PC-9 (cell line): ENCODE results near the gene RGS7. TPM values are rescaled to one million over a fixed set of nuclear protein-coding genes. Genes with fewer than 3 reads are reported as not detected.

Experiments
- BruUV-seq: library from RNA; stranded (reverse); fragments of 400-500 nt; replicated peaks from 2 replicates; lab custom pipeline; 2021; lab: Mats Ljungman, UMichigan
- CTCF ChIA-PET: fragments of 300-600 bp; sonication (Branson Sonifier 250); formaldehyde crosslinking; loops from one replicate; lab custom pipeline; 2022; ENCODE audit warnings: antibody characterized with exemption; lab: Charles Lee
- POLR2A ChIA-PET: fragments of 300-600 bp; sonication (Branson Sonifier 250); formaldehyde crosslinking; loops from one replicate; lab custom pipeline; 2022; ENCODE audit warnings: antibody characterized with exemption; ENCODE audit not compliant: unreplicated experiment; lab: Charles Lee
- DNase-seq, 2 experiments: peaks; one replicate each; pipeline versions ENCODE4 v3.0.0 to v3.0.0-alpha.2; 2015 to 2022; ENCODE audit warnings: mixed read lengths in 1 of 2
- H2AFZ ChIP-seq: fragments of 200-600 bp; sonication (generic); 2 replicates; pipeline ENCODE4 v1.8.1; 2017; ENCODE audit warnings: antibody characterized with exemption
- H3F3A ChIP-seq: fragments of 200-600 bp; sonication (generic); 2 replicates; pipeline ENCODE4 v1.8.1; 2017; ENCODE audit warnings: antibody characterized with exemption, mild to moderate bottlenecking, low read depth; ENCODE audit not compliant: insufficient read depth
- H3K27ac ChIP-seq: fragments of 200-600 bp; sonication (generic); 2 replicates; pipeline ENCODE4 v1.6.1; 2016; ENCODE audit warnings: mixed run types
- H3K27me3 ChIP-seq: fragments of 200-600 bp; sonication (generic); 2 replicates; pipeline ENCODE4 v1.6.1; 2016; ENCODE audit warnings: low read depth, mixed run types; ENCODE audit not compliant: insufficient read depth
- H3K36me3 ChIP-seq: fragments of 200-600 bp; sonication (generic); 2 replicates; pipeline ENCODE4 v1.6.1; 2016; ENCODE audit warnings: low read depth, mixed run types
- H3K4me1 ChIP-seq: fragments of 200-600 bp; sonication (generic); replicated peaks from 2 replicates; pipeline ENCODE4 v1.6.1; 2016; ENCODE audit warnings: mixed run types; ENCODE audit not compliant: insufficient read depth
- H3K4me2 ChIP-seq: fragments of 200-600 bp; sonication (generic); 2 replicates; pipeline ENCODE4 v1.6.1; 2017; ENCODE audit warnings: mixed run types
- H3K4me3 ChIP-seq: fragments of 200-600 bp; sonication (generic); 2 replicates; pipeline ENCODE4 v1.6.1; 2016; ENCODE audit warnings: mixed run types
- H3K79me2 ChIP-seq: fragments of 200-600 bp; sonication (generic); 2 replicates; pipeline ENCODE4 v1.6.1; 2017; ENCODE audit warnings: low read depth, mixed run types
- H3K9me2 ChIP-seq: fragments of 200-600 bp; sonication (generic); 2 replicates; pipeline ENCODE4 v1.8.1; 2017; ENCODE audit warnings: mild to moderate bottlenecking; ENCODE audit not compliant: insufficient read depth
- H3K9me3 ChIP-seq: fragments of 200-600 bp; sonication (generic); 2 replicates; pipeline ENCODE4 v1.8.1; 2016; ENCODE audit warnings: low read depth; ENCODE audit not compliant: insufficient read depth
- H4K20me1 ChIP-seq: fragments of 200-600 bp; sonication (generic); 2 replicates; pipeline ENCODE4 v1.8.1; 2017; ENCODE audit not compliant: insufficient read depth
- CTCF ChIP-seq: fragments of 200-600 bp; sonication (generic); conservative IDR thresholded peaks from 2 replicates; pipeline ENCODE4 v1.6.1; 2017; ENCODE audit warnings: mixed run types, antibody characterized with exemption, mild to moderate bottlenecking, moderate library complexity
- EZH2 ChIP-seq: fragments of 200-600 bp; sonication (generic); IDR thresholded peaks from 2 replicates; pipeline ENCODE4 v1.8.0; 2017; ENCODE audit warnings: antibody characterized with exemption, low read depth
- intact Hi-C: fragments of 100-400 bp; cut with micrococcal nuclease; formaldehyde crosslinking; loops from one replicate; pipeline ENCODE4 v1.10.0; 2022; ENCODE audit not compliant: unreplicated experiment
- total RNA-seq: library from RNA; stranded (reverse); gene quantifications from 2 replicates; pipeline ENCODE4 v1.2.3, GENCODE V29; 2021

The RGS7 gene
- total RNA-seq, 1 experiment from 2014 or later: 5.8 TPM

GRCh38 chr1:240993004-240993403, 364.0 kb downstream of the RGS7 start:
- no peak for TF ChIP-seq EZH2
- no peak for TF ChIP-seq CTCF
- Histone ChIP-seq H3K36me3 (no peaks in the 10 kb centered on the region), H3K9me2 (no peaks in the 10 kb centered on the region), H3K4me1 (no peaks in the 10 kb centered on the region), H3K4me2 (no peak overlapping the region), H3F3A (no peaks in the 10 kb centered on the region), H3K79me2 (no peaks in the 10 kb centered on the region), H3K27ac (no peak overlapping the region), H4K20me1 (no peaks in the 10 kb centered on the region), H2AFZ (no peak overlapping the region), H3K9me3 (no peaks in the 10 kb centered on the region), H3K27me3 (peaks cover 32% of the 10 kb centered on the region), H3K4me3 (no peak overlapping the region)
- intact Hi-C loops: no loop called here
- no peak for DNase-seq
- ChIA-PET CTCF (no interaction called here), POLR2A (no interaction called here)
- no TSS peak for BruUV-seq

GRCh38 chr1:240991230-240991629, 365.8 kb downstream of the RGS7 start:
- Histone ChIP-seq H3K27ac (no peak overlapping the region), H3F3A (no peaks in the 10 kb centered on the region), H3K79me2 (no peaks in the 10 kb centered on the region), H3K36me3 (no peaks in the 10 kb centered on the region), H3K27me3 (peaks cover 19% of the 10 kb centered on the region; the same call in 1 of the 2 replicates), H3K4me1 (no peaks in the 10 kb centered on the region), H3K4me3 (no peak overlapping the region), H3K9me2 (no peaks in the 10 kb centered on the region), H2AFZ (no peak overlapping the region), H3K9me3 (no peaks in the 10 kb centered on the region), H3K4me2 (no peak overlapping the region), H4K20me1 (no peaks in the 10 kb centered on the region)
- ChIA-PET POLR2A (no interaction called here), CTCF (no interaction called here)
- BruUV-seq: no TSS peak
- intact Hi-C loops: no loop called here
- no peak for DNase-seq
- TF ChIP-seq CTCF: no peak
- TF ChIP-seq EZH2: no peak

- H3K79me2 ChIP-seq: no peaks in the 10 kb centered on the region
- no peaks in the 10 kb centered on the region for H3K9me2 ChIP-seq
- ChIA-PET POLR2A (no interaction called here), CTCF (no interaction called here)
- no peak overlapping the region for H3K4me2 ChIP-seq
- H3K27me3 ChIP-seq: peaks cover 13% of the 10 kb centered on the region; the same call in 1 of the 2 replicates
- H4K20me1 ChIP-seq: no peaks in the 10 kb centered on the region
- TF ChIP-seq EZH2 (no peak), CTCF (no peak)
- no peaks in the 10 kb centered on the region for H3K9me3 ChIP-seq
- DNase-seq: no peak
- no peak overlapping the region for H3K4me3 ChIP-seq
- no TSS peak for BruUV-seq
- intact Hi-C loops: no loop called here
- H2AFZ ChIP-seq: no peak overlapping the region
- H3F3A ChIP-seq: no peaks in the 10 kb centered on the region
- no peaks in the 10 kb centered on the region for H3K36me3 ChIP-seq
- no peak overlapping the region for H3K27ac ChIP-seq
- no peaks in the 10 kb centered on the region for H3K4me1 ChIP-seq
Observed at GRCh38 chr1:240987928-240988327, 369.1 kb downstream of the RGS7 start.
